Right lobe of liver (tissue), 4 donors: ENCODE results near the gene ONECUT1.

Experiments used
- CTCF ChIP-seq, 4 donors: fragments of 200-600 bp in 3 of 4; fragments of 450-650 bp in 1 of 4; IDR thresholded peaks; one replicate each; pipeline versions ENCODE4 v1.5.1 to v1.8.0; 2016 to 2022; ENCODE audit warnings: antibody characterized with exemption in 4 of 4, mild to moderate bottlenecking in 2 of 4
- POLR2A ChIP-seq: fragments of 450-650 bp; IDR thresholded peaks from one replicate; pipeline ENCODE4 v1.6.1; 2017; ENCODE audit warnings: antibody characterized with exemption, mild to moderate bottlenecking
- donor health status: DM: no; HTN: no; CAD: no.
- donor health status: DM: no; HTN: no; CAD: no.
- donor health status: DM: no; HTN: yes; CAD: no.

GRCh38 chr15:52789008-52789600 lies 1.0 kb downstream of the ONECUT1 start:
- TF ChIP-seq CTCF (IDR thresholded peaks at IDR 0.05): no peak
- TF ChIP-seq POLR2A: no peak
